ENCODE data around the gene CAMK4. TPM values are rescaled to one million over a fixed set of nuclear protein-coding genes. Genes with fewer than 3 reads are reported as not detected.
"Not testable (repeated sequence)": the region's sequence is repeated elsewhere in the genome, so short reads cannot be mapped to it uniquely, and the experiment has no call there.

The CAMK4 gene
- total RNA-seq, 4 donors from 2014 or later = 0.26 to 33.9 (median 2.0) TPM

DNA sequence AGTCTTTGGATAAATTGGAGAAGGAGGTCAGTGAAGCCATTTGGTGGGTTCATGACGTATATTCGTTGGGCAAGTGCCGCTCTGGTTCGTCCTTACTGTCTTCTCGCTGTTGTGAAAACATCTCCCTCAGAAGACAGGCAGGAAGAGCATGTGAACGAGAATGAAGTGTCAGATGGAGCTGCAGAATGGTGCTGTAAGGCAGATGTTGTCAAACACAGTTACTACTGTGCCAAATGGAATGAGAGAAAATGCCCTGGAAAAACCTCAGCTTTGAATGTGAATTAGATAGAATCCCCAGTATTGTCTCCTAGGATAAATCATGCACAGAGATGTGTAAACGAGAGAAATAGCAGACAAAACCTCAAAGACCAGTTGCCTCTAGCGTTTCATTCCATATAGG lies 121.5 kb downstream of the CAMK4 start:
- H3K4me3 ChIP-seq = no peak overlapping the region
- DNase-seq = no peak
- no peaks in the 10 kb centered on the region for H3K27me3 ChIP-seq
- intact Hi-C loops (cut with DNase I; ENCODE audit: low total_unique reads) = no loop called here
- no peaks in the 10 kb centered on the region for H3K9me3 ChIP-seq
- TF ChIP-seq, protein P1, sequence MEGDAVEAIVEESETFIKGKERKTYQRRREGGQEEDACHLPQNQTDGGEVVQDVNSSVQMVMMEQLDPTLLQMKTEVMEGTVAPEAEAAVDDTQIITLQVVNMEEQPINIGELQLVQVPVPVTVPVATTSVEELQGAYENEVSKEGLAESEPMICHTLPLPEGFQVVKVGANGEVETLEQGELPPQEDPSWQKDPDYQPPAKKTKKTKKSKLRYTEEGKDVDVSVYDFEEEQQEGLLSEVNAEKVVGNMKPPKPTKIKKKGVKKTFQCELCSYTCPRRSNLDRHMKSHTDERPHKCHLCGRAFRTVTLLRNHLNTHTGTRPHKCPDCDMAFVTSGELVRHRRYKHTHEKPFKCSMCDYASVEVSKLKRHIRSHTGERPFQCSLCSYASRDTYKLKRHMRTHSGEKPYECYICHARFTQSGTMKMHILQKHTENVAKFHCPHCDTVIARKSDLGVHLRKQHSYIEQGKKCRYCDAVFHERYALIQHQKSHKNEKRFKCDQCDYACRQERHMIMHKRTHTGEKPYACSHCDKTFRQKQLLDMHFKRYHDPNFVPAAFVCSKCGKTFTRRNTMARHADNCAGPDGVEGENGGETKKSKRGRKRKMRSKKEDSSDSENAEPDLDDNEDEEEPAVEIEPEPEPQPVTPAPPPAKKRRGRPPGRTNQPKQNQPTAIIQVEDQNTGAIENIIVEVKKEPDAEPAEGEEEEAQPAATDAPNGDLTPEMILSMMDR (IDR thresholded peaks at IDR 0.05) = no peak
- TF ChIP-seq POLR2A (IDR thresholded peaks at IDR 0.05) = no peak
- H3K36me3 ChIP-seq = no peaks in the 10 kb centered on the region
- H3K27ac ChIP-seq = no peak overlapping the region
- no peaks in the 10 kb centered on the region for H3K4me1 ChIP-seq

DNA sequence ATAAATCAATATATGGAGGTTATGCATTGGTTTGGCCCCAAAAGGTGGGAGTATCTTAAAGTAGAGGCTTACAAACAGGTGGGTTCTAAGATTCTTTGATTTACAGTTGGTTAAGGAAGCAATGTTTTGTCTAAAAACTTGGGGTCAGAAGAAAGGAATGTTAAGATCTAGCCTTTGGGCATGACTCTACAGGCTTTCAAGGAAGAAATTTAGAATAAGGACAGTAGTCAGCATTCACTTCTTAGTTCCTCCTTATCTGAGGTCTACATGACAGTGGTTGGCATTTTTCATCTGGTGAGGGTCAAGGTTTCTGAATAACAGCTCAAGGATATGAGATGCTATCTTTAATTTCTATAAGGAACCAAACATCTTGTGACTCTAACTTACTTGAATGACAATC lies 122.8 kb downstream of the CAMK4 start:
- no peak for TF ChIP-seq POLR2A (IDR thresholded peaks at IDR 0.05)
- TF ChIP-seq, protein P1 (IDR thresholded peaks at IDR 0.05) = no peak
- no peaks in the 10 kb centered on the region for H3K4me1 ChIP-seq
- H3K4me3 ChIP-seq = no peak overlapping the region
- no peaks in the 10 kb centered on the region for H3K9me3 ChIP-seq
- no peak for DNase-seq
- H3K27ac ChIP-seq = no peak overlapping the region
- no peaks in the 10 kb centered on the region for H3K27me3 ChIP-seq
- H3K36me3 ChIP-seq = no peaks in the 10 kb centered on the region
- intact Hi-C loops (cut with DNase I; ENCODE audit: low total_unique reads) = no loop called here

DNA sequence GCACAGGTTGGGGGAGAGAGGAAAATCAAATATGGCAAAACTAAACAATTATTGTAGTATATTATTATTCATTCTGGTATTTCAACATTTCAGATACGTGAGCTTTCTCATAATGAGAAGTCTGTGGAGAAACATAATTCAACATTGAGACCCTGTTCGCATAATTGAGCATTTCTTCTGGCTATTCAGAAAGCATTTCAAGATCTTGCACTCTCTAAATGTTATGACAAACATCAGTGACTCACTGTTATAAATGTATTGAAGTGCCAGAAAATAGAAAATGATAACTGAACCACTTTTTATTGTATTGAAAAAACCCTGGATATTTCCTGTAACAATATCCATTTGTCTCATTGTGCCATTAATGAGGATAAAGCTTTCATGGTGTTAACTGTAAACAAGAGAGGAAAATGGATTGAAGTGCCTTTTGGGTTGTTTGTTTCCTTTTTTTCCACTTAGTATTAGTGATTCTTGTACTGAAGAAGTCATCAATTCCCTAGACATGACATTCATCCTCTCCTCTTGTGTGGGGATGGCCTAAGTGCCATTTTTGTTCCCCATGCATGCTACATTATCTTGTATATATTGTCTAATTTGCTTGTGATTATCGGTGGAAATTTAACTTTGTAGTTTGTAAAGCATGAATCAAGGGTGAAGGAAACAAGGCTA lies 124.6 kb downstream of the CAMK4 start:
- Histone ChIP-seq H3K27me3 (no peaks in the 10 kb centered on the region), H3K4me3 (no peak overlapping the region), H3K27ac (no peak overlapping the region), H3K9me3 (no peaks in the 10 kb centered on the region), H3K4me1 (no peaks in the 10 kb centered on the region), H3K36me3 (no peaks in the 10 kb centered on the region)
- intact Hi-C loops (cut with DNase I; ENCODE audit: low total_unique reads) = no loop called here
- no peak for DNase-seq
- TF ChIP-seq POLR2A (IDR thresholded peaks at IDR 0.05) = no peak
- TF ChIP-seq, protein P1 (IDR thresholded peaks at IDR 0.05) = no peak

DNA sequence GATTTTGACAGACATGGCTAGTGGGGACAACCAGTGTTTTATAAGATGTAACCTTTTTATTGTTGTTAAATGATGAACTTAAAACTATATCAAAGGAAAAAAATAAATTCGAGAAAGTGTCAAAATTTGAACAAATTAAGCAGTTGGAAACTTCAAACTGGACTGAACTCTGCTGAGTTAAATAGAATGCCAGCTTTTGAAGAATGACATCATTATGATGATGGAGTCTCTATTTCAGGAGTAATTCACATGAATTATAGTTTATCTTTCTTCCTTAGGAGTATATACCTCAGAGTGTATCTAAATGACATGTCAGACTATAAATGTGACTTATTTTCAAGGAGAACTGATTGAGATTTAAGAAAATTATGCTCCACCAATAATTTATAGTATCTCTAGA lies 125.2 kb downstream of the CAMK4 start:
- Histone ChIP-seq H3K4me1 (no peaks in the 10 kb centered on the region), H3K4me3 (no peak overlapping the region), H3K27ac (no peak overlapping the region), H3K9me3 (no peaks in the 10 kb centered on the region), H3K27me3 (no peaks in the 10 kb centered on the region), H3K36me3 (no peaks in the 10 kb centered on the region)
- no peak for DNase-seq
- intact Hi-C loops (cut with DNase I; ENCODE audit: low total_unique reads) = no loop called here
- TF ChIP-seq, protein P1 (IDR thresholded peaks at IDR 0.05) = no peak
- no peak for TF ChIP-seq POLR2A (IDR thresholded peaks at IDR 0.05)

DNA sequence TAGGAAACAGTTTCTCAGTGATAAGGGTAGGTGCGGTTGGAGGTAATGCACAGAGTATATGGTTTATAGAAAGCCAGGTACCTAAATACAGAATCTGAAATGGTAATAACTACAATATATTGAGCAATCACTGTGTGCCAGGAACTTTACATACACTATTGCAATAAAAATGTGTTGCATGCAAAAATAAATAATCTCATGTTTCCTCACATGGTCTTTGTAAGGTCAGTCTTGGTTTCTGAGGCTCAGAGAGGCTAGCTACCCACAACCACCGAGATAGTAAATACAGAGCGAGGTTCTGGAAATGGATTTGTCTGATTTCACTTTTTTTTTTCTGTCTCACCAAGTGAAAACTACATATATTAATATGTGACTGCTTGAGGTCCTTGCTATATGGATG lies 128.9 kb downstream of the CAMK4 start:
- DNase-seq = no peak
- Histone ChIP-seq H3K4me3 (no peak overlapping the region), H3K36me3 (no peaks in the 10 kb centered on the region), H3K27me3 (no peaks in the 10 kb centered on the region), H3K9me3 (no peaks in the 10 kb centered on the region), H3K27ac (no peak overlapping the region), H3K4me1 (no peaks in the 10 kb centered on the region)
- intact Hi-C loops (cut with DNase I; ENCODE audit: low total_unique reads) = no loop called here
- TF ChIP-seq, protein P1 (IDR thresholded peaks at IDR 0.05) = no peak
- no peak for TF ChIP-seq POLR2A (IDR thresholded peaks at IDR 0.05)

DNA sequence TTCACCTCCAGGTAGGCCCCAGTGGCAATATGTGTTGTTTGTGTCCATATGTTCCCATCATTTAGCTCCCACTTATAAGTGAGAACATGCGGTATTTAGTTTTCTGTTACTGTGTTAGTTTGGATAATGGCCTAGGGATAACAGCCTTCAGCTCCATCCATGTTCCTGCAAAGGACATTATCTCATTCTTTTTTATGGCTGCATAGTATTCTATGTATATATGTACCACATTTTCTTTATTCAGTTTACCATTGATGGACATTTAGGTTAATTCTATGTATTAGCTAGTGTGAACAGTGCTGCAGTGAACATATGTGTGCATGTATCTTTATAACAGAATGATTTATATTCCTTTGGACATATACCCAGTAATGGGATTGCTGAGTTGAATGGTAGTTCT lies 134.5 kb downstream of the CAMK4 start:
- intact Hi-C loops (cut with DNase I; ENCODE audit: low total_unique reads); H3K36me3 ChIP-seq; DNase-seq; H3K27ac ChIP-seq; H3K9me3 ChIP-seq; H3K27me3 ChIP-seq; H3K4me1 ChIP-seq; H3K4me3 ChIP-seq: not testable (repeated sequence)

Measured in uterus (tissue), 4 donors.